BE2C (cell line): ENCODE results near the gene HDAC10.

Source experiments
- DNase-seq: peaks from one replicate; pipeline ENCODE4 v3.0.0-alpha.2; 2020
- H3K27me3 ChIP-seq: fragments of 250-450 bp; sonication (Bioruptor Pico); 2 replicates; pipeline ENCODE4 v1.5.1; 2020; ENCODE audit warnings: mild to moderate bottlenecking
- H3K36me3 ChIP-seq: fragments of 250-450 bp; sonication (Bioruptor Pico); 2 replicates; pipeline ENCODE4 v1.5.1; 2020; ENCODE audit warnings: mild to moderate bottlenecking
- H3K4me1 ChIP-seq: fragments of 250-450 bp; sonication (Bioruptor Pico); 2 replicates; pipeline ENCODE4 v1.5.1; 2020
- H3K4me3 ChIP-seq: 2 replicates; pipeline ENCODE4 v1.5.1; 2011; ENCODE audit warnings: low read depth, low read length
- H3K9me3 ChIP-seq: fragments of 250-450 bp; sonication (Bioruptor Pico); 2 replicates; pipeline ENCODE4 v1.5.1; 2020
- CTCF ChIP-seq: IDR thresholded peaks from 2 replicates; pipeline ENCODE4 v1.5.1; 2012; ENCODE audit warnings: mild to moderate bottlenecking, low read depth, low read length

The HDAC10 gene

GRCh38 chr22:50286275-50286674 is 35.2 kb upstream of the HDAC10 start:
- H3K36me3 ChIP-seq = peaks cover 78% of the 10 kb centered on the region

GRCh38 chr22:50285568-50286229 is 34.6 kb upstream of the HDAC10 start:
- no peak overlapping the region for H3K4me3 ChIP-seq
- TF ChIP-seq CTCF = no peak
- H3K36me3 ChIP-seq = peaks cover 78% of the 10 kb centered on the region
- no peaks in the 10 kb centered on the region for H3K27me3 ChIP-seq
- H3K4me1 ChIP-seq = no peaks in the 10 kb centered on the region
- DNase-seq = no peak
- no peaks in the 10 kb centered on the region for H3K9me3 ChIP-seq

More at GRCh38 chr22:50286275-50286674, 35.2 kb upstream of the HDAC10 start:
- no peaks in the 10 kb centered on the region for H3K27me3 ChIP-seq
- no peaks in the 10 kb centered on the region for H3K4me1 ChIP-seq
- H3K4me3 ChIP-seq = no peak overlapping the region
- H3K9me3 ChIP-seq = no peaks in the 10 kb centered on the region
- DNase-seq = no peak
- no peak for TF ChIP-seq CTCF

GRCh38 chr22:50284479-50284878 is 33.4 kb upstream of the HDAC10 start:
- Histone ChIP-seq H3K9me3 (no peaks in the 10 kb centered on the region), H3K27me3 (no peaks in the 10 kb centered on the region), H3K4me1 (no peaks in the 10 kb centered on the region), H3K4me3 (no peak overlapping the region), H3K36me3 (peaks cover 77% of the 10 kb centered on the region)
- DNase-seq = no peak
- no peak for TF ChIP-seq CTCF

- Histone ChIP-seq H3K9me3 (no peaks in the 10 kb centered on the region), H3K27me3 (no peaks in the 10 kb centered on the region), H3K4me1 (no peaks in the 10 kb centered on the region), H3K4me3 (no peak overlapping the region), H3K36me3 (peaks cover 77% of the 10 kb centered on the region)
- no peak for TF ChIP-seq CTCF
- no peak for DNase-seq
Observed at GRCh38 chr22:50283821-50284220, 32.8 kb upstream of the HDAC10 start.

- no peak for TF ChIP-seq CTCF
- Histone ChIP-seq H3K9me3 (no peaks in the 10 kb centered on the region), H3K4me1 (no peaks in the 10 kb centered on the region), H3K4me3 (no peak overlapping the region), H3K27me3 (no peaks in the 10 kb centered on the region), H3K36me3 (peaks cover 77% of the 10 kb centered on the region)
- DNase-seq = no peak
Observed at GRCh38 chr22:50282361-50283155, 31.5 kb upstream of the HDAC10 start.

- no peak for DNase-seq
- no peak for TF ChIP-seq CTCF
- Histone ChIP-seq H3K4me3 (no peak overlapping the region), H3K9me3 (no peaks in the 10 kb centered on the region), H3K27me3 (no peaks in the 10 kb centered on the region), H3K36me3 (peaks cover 75% of the 10 kb centered on the region), H3K4me1 (no peaks in the 10 kb centered on the region)
Observed at GRCh38 chr22:50281957-50282356, 30.9 kb upstream of the HDAC10 start.
